ENCODE data around the gene YAP1. TPM values are rescaled to one million over a fixed set of nuclear protein-coding genes. Genes with fewer than 3 reads are reported as not detected.

The YAP1 gene
- total RNA-seq, 1 experiment from 2014 or later: 134 TPM

GRCh38 chr11:102073253-102073652 is 37.0 kb upstream of the YAP1 start:
- no peak for DNase-seq (ENCODE audit: low spot score)
- POLR2A ChIA-PET (ENCODE audit: low non-redundant PET): no interaction called here
- BruUV-seq (replicated peaks): no TSS peak
- Histone ChIP-seq H3K36me3 (ENCODE audit: insufficient read depth, low read length, poor library complexity, severe bottlenecking) (no peaks in the 10 kb centered on the region), H3K27ac (ENCODE audit: low read depth, low read length, poor library complexity, severe bottlenecking) (no peak overlapping the region), H3K27me3 (replicated peaks; ENCODE audit: insufficient read depth, low read depth, low read length, poor library complexity) (no peaks in the 10 kb centered on the region), H3K4me3 (ENCODE audit: low read depth, low read length, poor library complexity, severe bottlenecking) (no peak overlapping the region), H3K9me3 (ENCODE audit: low read depth, low read length, poor library complexity, severe bottlenecking) (peaks cover 21% of the 10 kb centered on the region), H3K4me1 (ENCODE audit: insufficient read depth, low read length, poor library complexity, severe bottlenecking) (no peaks in the 10 kb centered on the region)
- TF ChIP-seq CTCF (conservative IDR thresholded peaks at IDR 0.05; ENCODE audit: low read depth, low read length) (no peak), EZH2 (IDR thresholded peaks at IDR 0.05; ENCODE audit: borderline replicate concordance, low read depth, low read length, poor library complexity, severe bottlenecking) (no peak)
- CTCF ChIA-PET: no interaction called here
- intact Hi-C loops (cut with micrococcal nuclease; ENCODE audit: unreplicated experiment): no loop called here

DNA sequence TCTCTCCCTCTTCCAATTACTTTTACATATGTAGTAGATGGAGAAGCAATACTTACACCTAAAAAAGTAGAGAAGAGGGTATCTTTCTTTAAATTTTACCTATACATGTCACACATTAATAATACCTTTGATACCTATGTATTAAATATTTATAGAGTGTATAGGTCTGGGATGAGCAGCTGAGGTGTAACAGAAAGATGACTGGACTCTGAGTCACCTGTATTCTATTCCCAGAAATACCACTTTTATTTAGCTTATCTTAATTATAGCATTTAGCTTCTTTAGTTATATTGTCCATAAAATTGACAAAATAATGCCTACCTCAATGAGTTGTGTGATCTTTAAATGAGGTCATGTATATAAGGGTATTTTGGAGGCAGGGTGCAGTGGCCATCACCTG is 30.6 kb upstream of the YAP1 start:
- Histone ChIP-seq H3K27ac (ENCODE audit: low read depth, low read length, poor library complexity, severe bottlenecking) (no peak overlapping the region), H3K27me3 (replicated peaks; ENCODE audit: insufficient read depth, low read depth, low read length, poor library complexity) (no peaks in the 10 kb centered on the region), H3K4me3 (ENCODE audit: low read depth, low read length, poor library complexity, severe bottlenecking) (no peak overlapping the region), H3K9me3 (ENCODE audit: low read depth, low read length, poor library complexity, severe bottlenecking) (no peaks in the 10 kb centered on the region), H3K4me1 (ENCODE audit: insufficient read depth, low read length, poor library complexity, severe bottlenecking) (no peaks in the 10 kb centered on the region), H3K36me3 (ENCODE audit: insufficient read depth, low read length, poor library complexity, severe bottlenecking) (no peaks in the 10 kb centered on the region)
- no peak for DNase-seq (ENCODE audit: low spot score)
- intact Hi-C loops (cut with micrococcal nuclease; ENCODE audit: unreplicated experiment): no loop called here
- no TSS peak for BruUV-seq (replicated peaks)
- ChIA-PET POLR2A (ENCODE audit: low non-redundant PET) (no interaction called here), CTCF (no interaction called here)
- no peak for TF ChIP-seq CTCF (conservative IDR thresholded peaks at IDR 0.05; ENCODE audit: low read depth, low read length)
- no peak for TF ChIP-seq EZH2 (IDR thresholded peaks at IDR 0.05; ENCODE audit: borderline replicate concordance, low read depth, low read length, poor library complexity, severe bottlenecking)

DNA sequence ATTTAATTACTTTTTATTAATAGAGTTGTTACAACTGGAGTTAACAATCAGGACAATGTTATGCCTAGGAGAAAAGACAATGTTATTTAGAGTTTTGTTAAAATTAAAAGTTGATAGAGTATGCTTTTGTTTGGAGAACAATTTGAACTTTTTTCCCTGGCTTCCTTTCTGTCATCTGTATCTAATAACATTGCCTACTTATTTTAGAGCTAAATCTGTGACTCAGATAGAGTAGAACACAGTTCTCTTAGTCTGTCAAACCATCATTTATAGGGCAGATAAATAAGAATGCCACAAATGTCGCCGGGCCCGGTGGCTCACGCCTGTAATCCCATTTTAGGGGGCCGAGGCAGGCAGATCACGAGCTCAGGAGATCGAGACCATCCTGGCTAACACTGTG is 28.9 kb upstream of the YAP1 start:
- BruUV-seq (replicated peaks): no TSS peak
- Histone ChIP-seq H3K4me1 (ENCODE audit: insufficient read depth, low read length, poor library complexity, severe bottlenecking) (no peaks in the 10 kb centered on the region), H3K36me3 (ENCODE audit: insufficient read depth, low read length, poor library complexity, severe bottlenecking) (no peaks in the 10 kb centered on the region), H3K9me3 (ENCODE audit: low read depth, low read length, poor library complexity, severe bottlenecking) (no peaks in the 10 kb centered on the region), H3K4me3 (ENCODE audit: low read depth, low read length, poor library complexity, severe bottlenecking) (no peak overlapping the region), H3K27ac (ENCODE audit: low read depth, low read length, poor library complexity, severe bottlenecking) (no peak overlapping the region), H3K27me3 (replicated peaks; ENCODE audit: insufficient read depth, low read depth, low read length, poor library complexity) (no peaks in the 10 kb centered on the region)
- ChIA-PET CTCF (no interaction called here), POLR2A (ENCODE audit: low non-redundant PET) (no interaction called here)
- intact Hi-C loops (cut with micrococcal nuclease; ENCODE audit: unreplicated experiment): no loop called here
- TF ChIP-seq CTCF (conservative IDR thresholded peaks at IDR 0.05; ENCODE audit: low read depth, low read length) (no peak), EZH2 (IDR thresholded peaks at IDR 0.05; ENCODE audit: borderline replicate concordance, low read depth, low read length, poor library complexity, severe bottlenecking) (no peak)
- no peak for DNase-seq (ENCODE audit: low spot score)
